HepG2 (cell line): Measurements from ENCODE around the gene SIRT1. TPM values are rescaled to one million over a fixed set of nuclear protein-coding genes. Genes with fewer than 3 reads are reported as not detected.
A peak's percentile ranks its signal among the peaks of the same experiment; 100 is the strongest.

ENCODE experiments used
- CTCF ChIP-seq: sonication (generic); formaldehyde crosslinking; IDR thresholded peaks from 2 replicates; pipeline ENCODE4 v1.5.0; 2020; ENCODE audit warnings: mild to moderate bottlenecking, missing genetic modification reagents, moderate library complexity
- FOXA1 ChIP-seq, 2 experiments: fragments of 450-650 bp in 1 of 2; sonication (generic) in 1 of 2; formaldehyde crosslinking in 1 of 2; IDR thresholded peaks; 2 replicates each; pipeline versions ENCODE4 v1.4.0 to v1.6.1; 2016 to 2020; ENCODE audit warnings: missing genetic modification reagents in 1 of 2
- FOXK2 ChIP-seq: fragments of 450-650 bp; IDR thresholded peaks from 2 replicates; pipeline ENCODE4 v1.6.1; 2016
- HIVEP1 ChIP-seq: sonication (generic); formaldehyde crosslinking; IDR thresholded peaks from 2 replicates; pipeline ENCODE4 v1.4.0; 2020; ENCODE audit warnings: mild to moderate bottlenecking, missing genetic modification reagents
- MED8 ChIP-seq: sonication (generic); formaldehyde crosslinking; IDR thresholded peaks from 2 replicates; pipeline ENCODE4 v1.8.1; 2023; ENCODE audit warnings: mild to moderate bottlenecking, missing genetic modification reagents; ENCODE audit not compliant: insufficient replicate concordance
- MEF2D ChIP-seq: sonication (generic); formaldehyde crosslinking; IDR thresholded peaks from 2 replicates; pipeline ENCODE4 v1.5.1; 2020; ENCODE audit warnings: mild to moderate bottlenecking, missing genetic modification reagents
- MIXL1 ChIP-seq: IDR thresholded peaks from 2 replicates; pipeline ENCODE4 v1.6.1; 2016
- NRL ChIP-seq: sonication (generic); formaldehyde crosslinking; IDR thresholded peaks from 2 replicates; pipeline ENCODE4 v1.5.0; 2020; ENCODE audit warnings: missing genetic modification reagents, mild to moderate bottlenecking, moderate library complexity, borderline replicate concordance
- PLRG1 ChIP-seq: fragments of 450-650 bp; conservative IDR thresholded peaks from 2 replicates; pipeline ENCODE4 v1.6.1; 2016
- PRMT3 ChIP-seq: sonication (generic); formaldehyde crosslinking; IDR thresholded peaks from 2 replicates; pipeline ENCODE4 v1.8.1; 2022; ENCODE audit warnings: low read depth, mild to moderate bottlenecking, moderate library complexity, missing genetic modification reagents, borderline replicate concordance
- SP1 ChIP-seq, 2 experiments: fragments of 450-650 bp in 1 of 2; sonication (generic) in 1 of 2; formaldehyde crosslinking in 1 of 2; IDR thresholded peaks; 2 replicates each; pipeline versions ENCODE4 v1.4.0 to v1.6.1; 2016 to 2020; ENCODE audit warnings: missing genetic modification reagents in 1 of 2
- YEATS4 ChIP-seq: sonication (generic); formaldehyde crosslinking; IDR thresholded peaks from 2 replicates; pipeline ENCODE4 v1.4.0; 2020; ENCODE audit warnings: missing genetic modification reagents, borderline replicate concordance
- ZIK1 ChIP-seq: sonication (generic); formaldehyde crosslinking; IDR thresholded peaks from 2 replicates; pipeline ENCODE4 v1.5.0; 2020; ENCODE audit warnings: mild to moderate bottlenecking, low read depth, missing genetic modification reagents, borderline replicate concordance
- ZNF232 ChIP-seq: sonication (generic); formaldehyde crosslinking; IDR thresholded peaks from 2 replicates; pipeline ENCODE4 v1.4.0; 2020; ENCODE audit warnings: missing genetic modification reagents, borderline replicate concordance
- ZNF235 ChIP-seq: sonication (generic); formaldehyde crosslinking; IDR thresholded peaks from 2 replicates; pipeline ENCODE4 v1.8.1; 2023; ENCODE audit warnings: mild to moderate bottlenecking, missing genetic modification reagents, borderline replicate concordance
- ZNF282 ChIP-seq: fragments of 450-650 bp; IDR thresholded peaks from 2 replicates; pipeline ENCODE4 v1.6.1; 2018; ENCODE audit not compliant: partially characterized antibody
- ZNF296 ChIP-seq: sonication (generic); formaldehyde crosslinking; conservative IDR thresholded peaks from 2 replicates; pipeline ENCODE4 v1.5.0; 2020; ENCODE audit warnings: mild to moderate bottlenecking, missing genetic modification reagents
- ZNF331 ChIP-seq: sonication (generic); formaldehyde crosslinking; IDR thresholded peaks from 2 replicates; pipeline ENCODE4 v1.4.0; 2020; ENCODE audit warnings: missing genetic modification reagents
- ZNF782 ChIP-seq: sonication (generic); formaldehyde crosslinking; IDR thresholded peaks from 2 replicates; pipeline ENCODE4 v1.4.0; 2020; ENCODE audit warnings: missing genetic modification reagents, mild to moderate bottlenecking, borderline replicate concordance
- ZNF878 ChIP-seq: sonication (generic); formaldehyde crosslinking; IDR thresholded peaks from 2 replicates; pipeline ENCODE4 v1.8.1; 2023; ENCODE audit warnings: mild to moderate bottlenecking, missing genetic modification reagents, moderate library complexity
- ZSCAN9 ChIP-seq: IDR thresholded peaks from 2 replicates; pipeline ENCODE4 v1.6.1; 2016; ENCODE audit warnings: borderline replicate concordance
- polyA plus RNA-seq, 8 experiments: library from polyadenylated mRNA; depleted of rRNA in 3 of 8; stranded (reverse) in 7 of 8; unstranded in 1 of 8; fragments of >200 nt; fragmentation: Illumina TruSeq in 4 of 8; extraction: Trizol in 4 of 8; gene quantifications; 2 replicates each; pipeline versions ENCODE4 v1.2.1 to v1.2.3, GENCODE V29; 2011 to 2016; ENCODE audit warnings: low read depth in 4 of 8, missing spikeins in 1 of 8, mixed read lengths in 1 of 8; ENCODE audit not compliant: insufficient read depth in 1 of 8
- total RNA-seq, 5 experiments: library from RNA; depleted of rRNA; stranded (reverse); fragments of >200 nt; fragmentation: Illumina TruSeq; extraction: Trizol; gene quantifications; 2 replicates each; pipeline ENCODE4 v1.2.3, GENCODE V29; 2016; ENCODE audit warnings: low read depth in 1 of 5
- TF ChIP-seq, protein P1 (sequence below): IDR thresholded peaks from 2 replicates; pipeline ENCODE4 v1.4.0; 2020; ENCODE audit warnings: mild to moderate bottlenecking, missing genetic modification reagents
- TF ChIP-seq, protein P2 (sequence below): sonication (generic); formaldehyde crosslinking; IDR thresholded peaks from 2 replicates; pipeline ENCODE4 v1.4.0; 2020; ENCODE audit warnings: mild to moderate bottlenecking, missing genetic modification reagents

SIRT1 gene
- total and polyA plus RNA-seq, 2 of the 13 experiments (the other 11 are each of a cell fraction or from before 2014, with no cell fraction given): 9.4 to 10.2 TPM

DNA sequence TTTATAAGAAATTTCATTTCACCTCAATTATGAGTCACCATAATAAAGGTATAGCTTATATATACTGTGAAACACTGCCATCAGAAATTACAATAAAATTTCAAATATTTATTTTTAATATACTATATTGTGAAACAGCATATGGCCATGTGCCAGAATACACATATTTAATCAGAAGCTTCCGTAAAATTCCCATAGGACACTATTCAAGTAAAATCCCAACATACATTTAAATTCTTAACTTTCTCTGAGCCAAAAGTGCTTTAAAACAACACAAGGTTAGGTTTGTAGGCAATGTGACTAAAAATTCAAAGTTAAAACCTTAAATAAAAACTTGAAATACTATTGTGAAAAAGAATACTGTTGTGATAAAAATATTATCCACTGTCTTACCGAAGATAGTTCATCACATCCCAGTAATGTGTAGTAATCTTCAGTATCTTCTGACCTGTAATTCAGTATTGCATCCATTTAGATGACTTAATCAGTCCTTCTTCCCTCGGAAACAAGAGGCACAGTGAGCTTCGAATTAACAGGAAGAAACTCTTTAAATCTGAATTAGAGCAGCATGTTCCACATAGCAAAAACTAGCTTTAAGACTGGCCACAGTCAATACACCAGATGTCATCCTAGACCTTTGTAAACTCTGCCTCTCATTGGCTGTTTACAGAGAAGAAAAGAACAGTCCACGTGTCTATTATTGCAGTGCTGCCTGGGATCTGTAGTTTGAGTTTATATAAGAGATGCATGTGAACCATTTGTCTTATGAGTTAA is 46.7 kb upstream of the SIRT1 start, which contains the start of gene DNAJC12 (continued):
- TF ChIP-seq, protein P1, sequence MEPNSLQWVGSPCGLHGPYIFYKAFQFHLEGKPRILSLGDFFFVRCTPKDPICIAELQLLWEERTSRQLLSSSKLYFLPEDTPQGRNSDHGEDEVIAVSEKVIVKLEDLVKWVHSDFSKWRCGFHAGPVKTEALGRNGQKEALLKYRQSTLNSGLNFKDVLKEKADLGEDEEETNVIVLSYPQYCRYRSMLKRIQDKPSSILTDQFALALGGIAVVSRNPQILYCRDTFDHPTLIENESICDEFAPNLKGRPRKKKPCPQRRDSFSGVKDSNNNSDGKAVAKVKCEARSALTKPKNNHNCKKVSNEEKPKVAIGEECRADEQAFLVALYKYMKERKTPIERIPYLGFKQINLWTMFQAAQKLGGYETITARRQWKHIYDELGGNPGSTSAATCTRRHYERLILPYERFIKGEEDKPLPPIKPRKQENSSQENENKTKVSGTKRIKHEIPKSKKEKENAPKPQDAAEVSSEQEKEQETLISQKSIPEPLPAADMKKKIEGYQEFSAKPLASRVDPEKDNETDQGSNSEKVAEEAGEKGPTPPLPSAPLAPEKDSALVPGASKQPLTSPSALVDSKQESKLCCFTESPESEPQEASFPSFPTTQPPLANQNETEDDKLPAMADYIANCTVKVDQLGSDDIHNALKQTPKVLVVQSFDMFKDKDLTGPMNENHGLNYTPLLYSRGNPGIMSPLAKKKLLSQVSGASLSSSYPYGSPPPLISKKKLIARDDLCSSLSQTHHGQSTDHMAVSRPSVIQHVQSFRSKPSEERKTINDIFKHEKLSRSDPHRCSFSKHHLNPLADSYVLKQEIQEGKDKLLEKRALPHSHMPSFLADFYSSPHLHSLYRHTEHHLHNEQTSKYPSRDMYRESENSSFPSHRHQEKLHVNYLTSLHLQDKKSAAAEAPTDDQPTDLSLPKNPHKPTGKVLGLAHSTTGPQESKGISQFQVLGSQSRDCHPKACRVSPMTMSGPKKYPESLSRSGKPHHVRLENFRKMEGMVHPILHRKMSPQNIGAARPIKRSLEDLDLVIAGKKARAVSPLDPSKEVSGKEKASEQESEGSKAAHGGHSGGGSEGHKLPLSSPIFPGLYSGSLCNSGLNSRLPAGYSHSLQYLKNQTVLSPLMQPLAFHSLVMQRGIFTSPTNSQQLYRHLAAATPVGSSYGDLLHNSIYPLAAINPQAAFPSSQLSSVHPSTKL (CRISPR knock-in tag): peak; percentile 56; the same call in 1 of the 2 replicates
- peak; percentile 40; the same call in 1 of the 2 replicates for TF ChIP-seq FOXK2
- no peak for TF ChIP-seq ZNF235 (CRISPR knock-in tag)
- TF ChIP-seq NRL (CRISPR knock-in tag): no peak
- peak; percentile 60; the same call in 1 of the 2 replicates for TF ChIP-seq ZSCAN9 (CRISPR knock-in tag)
- TF ChIP-seq, protein P2, sequence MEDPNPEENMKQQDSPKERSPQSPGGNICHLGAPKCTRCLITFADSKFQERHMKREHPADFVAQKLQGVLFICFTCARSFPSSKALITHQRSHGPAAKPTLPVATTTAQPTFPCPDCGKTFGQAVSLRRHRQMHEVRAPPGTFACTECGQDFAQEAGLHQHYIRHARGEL (CRISPR knock-in tag): no peak
- peak; percentile 36; the same call in 1 of the 2 replicates for TF ChIP-seq CTCF
- no peak for TF ChIP-seq SP1 (IDR thresholded peaks at IDR 0.05)
- no peak for TF ChIP-seq SP1 (CRISPR knock-in tag; IDR thresholded peaks at IDR 0.05)
- no peak for TF ChIP-seq PLRG1
- TF ChIP-seq ZNF782 (CRISPR knock-in tag): no peak
- TF ChIP-seq HIVEP1 (CRISPR knock-in tag): no peak
- no peak for TF ChIP-seq ZNF282
- no peak for TF ChIP-seq YEATS4 (CRISPR knock-in tag)
- peak; percentile 72; the same call in 1 of the 2 replicates for TF ChIP-seq MIXL1 (CRISPR knock-in tag)
- TF ChIP-seq ZNF331 (CRISPR knock-in tag): 0 out of 2 replicates have a peak, but pooled peaks have one; percentile 34
- no peak for TF ChIP-seq ZNF296 (CRISPR knock-in tag)
- TF ChIP-seq ZNF878 (CRISPR knock-in tag): peak; percentile 69; the same call in 1 of the 2 replicates
- no peak for TF ChIP-seq ZIK1 (CRISPR knock-in tag)
- TF ChIP-seq PRMT3 (CRISPR knock-in tag): no peak
- TF ChIP-seq ZNF232 (CRISPR knock-in tag): no peak
- TF ChIP-seq FOXA1 (IDR thresholded peaks at IDR 0.05): no peak
- TF ChIP-seq FOXA1 (CRISPR knock-in tag; IDR thresholded peaks at IDR 0.05): peak; percentile 75
- TF ChIP-seq MED8 (CRISPR knock-in tag): no peak
- TF ChIP-seq MEF2D (CRISPR knock-in tag): no peak
